ENCODE data around the gene GLP2R.

Gene GLP2R

DNA sequence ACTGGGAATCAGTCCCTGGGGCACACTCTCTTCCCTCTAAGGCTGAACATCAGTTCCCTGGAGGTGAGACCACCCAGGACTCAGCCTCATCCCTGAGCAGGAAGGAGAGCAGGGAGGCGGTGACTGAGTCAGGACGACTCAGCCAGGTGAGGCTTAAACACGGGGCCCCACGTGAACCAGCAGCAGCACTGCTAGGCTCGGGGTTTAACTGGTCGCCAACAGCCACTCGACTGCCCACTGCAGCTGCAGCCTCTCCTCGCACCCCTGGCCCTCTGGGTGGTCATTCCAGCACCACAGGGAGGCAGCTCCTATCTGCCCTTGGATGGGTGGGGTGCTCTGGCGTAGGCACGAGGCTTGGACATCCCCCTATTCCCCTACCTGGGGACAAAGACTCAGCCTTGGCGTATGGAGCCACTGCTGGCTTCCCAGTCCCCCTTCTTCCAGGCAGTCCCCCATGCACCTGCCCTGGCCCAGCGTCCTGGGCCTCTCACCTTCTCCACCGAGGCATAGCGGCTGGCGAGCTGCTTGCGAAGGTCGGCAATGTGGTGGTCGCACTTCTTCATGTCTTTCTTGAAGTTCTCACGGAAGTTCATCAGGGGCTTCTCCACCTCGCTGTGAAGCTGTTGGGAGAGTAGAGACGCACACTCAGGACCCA is 100.6 kb downstream of the GLP2R start:
- DNase-seq = no peak

DNA sequence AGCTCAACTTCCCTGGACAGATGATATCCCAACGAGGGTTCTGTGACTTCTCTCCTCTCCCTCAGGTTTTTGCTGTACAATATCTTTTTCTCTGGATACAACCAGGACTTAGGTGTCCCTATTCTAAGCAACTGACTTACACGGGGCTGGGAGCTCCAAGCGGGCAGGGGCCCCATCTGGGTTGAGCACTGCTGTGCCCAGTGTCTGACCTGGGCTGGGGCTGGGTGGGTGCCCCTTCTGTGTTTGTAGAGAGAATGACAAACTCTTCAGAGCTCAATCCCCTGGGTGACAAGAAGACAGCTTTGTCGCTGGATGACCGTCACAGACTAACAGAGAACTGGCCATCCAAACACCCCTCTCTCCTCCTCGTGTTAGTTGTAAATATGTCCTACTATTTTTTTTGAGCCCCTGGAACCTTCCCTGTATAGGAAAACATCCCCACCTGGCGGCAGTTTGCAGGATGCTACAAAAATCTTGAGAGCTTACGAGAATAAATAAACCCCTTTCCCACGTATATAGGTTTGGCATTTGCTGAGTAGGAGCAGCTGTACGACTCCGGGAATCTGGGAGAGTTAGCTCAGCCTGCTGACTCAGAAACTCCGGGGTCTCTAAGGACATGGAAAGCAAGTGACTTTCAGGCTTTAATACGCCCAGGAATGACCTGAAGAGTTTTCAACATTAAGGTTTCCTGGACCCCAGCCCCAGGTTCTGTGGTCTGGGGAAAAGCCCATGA is 103.0 kb downstream of the GLP2R start:
- no peak for DNase-seq

DNA sequence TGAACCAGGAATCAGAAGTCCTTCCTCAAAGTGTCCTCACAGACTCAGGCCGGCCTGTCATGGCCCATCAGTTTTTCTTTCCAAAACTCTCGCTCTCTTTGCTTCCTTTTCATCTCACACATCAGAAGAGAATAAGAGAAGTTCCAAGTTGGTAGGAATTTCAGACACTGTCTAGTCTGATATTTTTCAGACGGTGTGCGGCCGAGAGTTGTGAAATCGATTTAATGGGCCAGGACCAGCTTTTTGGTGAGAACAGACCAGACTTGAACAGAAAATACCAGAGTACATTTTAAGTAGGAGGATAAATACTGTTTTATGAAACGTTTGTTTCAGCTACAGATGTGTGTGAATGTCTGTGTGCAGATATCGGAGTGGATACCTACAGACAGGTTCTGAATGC is 104.1 kb downstream of the GLP2R start:
- no peak for DNase-seq

DNA sequence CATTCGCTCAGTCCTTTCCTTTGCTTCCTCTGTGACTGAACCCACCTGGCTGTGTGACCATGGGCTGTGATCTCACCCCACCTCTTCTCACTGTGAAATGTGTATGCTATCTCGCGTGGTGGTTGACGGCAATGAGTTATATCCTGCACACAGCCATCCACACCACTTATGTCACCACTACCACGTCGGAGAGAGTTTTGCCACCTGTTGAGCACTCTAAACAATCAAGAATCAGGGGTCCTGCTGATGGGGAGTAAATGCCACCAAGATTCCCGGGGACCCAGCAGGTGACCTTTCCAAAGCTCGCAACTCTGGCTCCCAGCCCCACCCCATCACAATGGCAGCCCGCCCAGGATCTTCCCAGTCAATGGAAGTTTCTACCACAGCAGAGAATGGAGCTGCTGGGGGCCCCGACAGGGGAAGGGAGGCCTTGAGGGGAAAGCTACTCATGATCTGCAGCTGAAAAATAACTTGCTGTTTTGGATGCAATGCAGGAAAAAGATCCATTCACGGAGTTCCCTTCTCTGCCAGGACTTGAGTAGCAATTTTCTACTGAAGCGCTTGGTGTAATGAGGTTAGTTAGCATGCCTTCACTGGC is 105.5 kb downstream of the GLP2R start:
- DNase-seq = no peak

DNA sequence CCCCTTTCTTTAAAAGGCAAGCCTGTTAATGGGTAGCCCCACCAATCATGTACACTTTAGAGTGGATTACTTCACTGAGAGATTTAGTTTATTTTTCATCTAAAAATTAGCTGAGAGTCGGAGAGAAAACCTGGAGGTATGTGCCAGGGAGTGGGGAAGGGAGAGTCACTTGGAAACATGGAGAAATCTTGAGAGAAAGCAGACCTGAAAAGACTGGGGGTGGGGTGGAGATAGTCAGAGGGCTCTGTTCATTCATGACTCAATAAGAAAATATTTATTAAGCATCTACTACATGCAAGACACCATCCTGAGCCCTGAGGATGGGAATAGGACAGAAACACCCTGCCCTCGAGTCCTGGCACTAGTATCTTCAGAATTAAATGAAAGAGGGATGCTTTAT is 106.8 kb downstream of the GLP2R start:
- no peak for DNase-seq

DNA sequence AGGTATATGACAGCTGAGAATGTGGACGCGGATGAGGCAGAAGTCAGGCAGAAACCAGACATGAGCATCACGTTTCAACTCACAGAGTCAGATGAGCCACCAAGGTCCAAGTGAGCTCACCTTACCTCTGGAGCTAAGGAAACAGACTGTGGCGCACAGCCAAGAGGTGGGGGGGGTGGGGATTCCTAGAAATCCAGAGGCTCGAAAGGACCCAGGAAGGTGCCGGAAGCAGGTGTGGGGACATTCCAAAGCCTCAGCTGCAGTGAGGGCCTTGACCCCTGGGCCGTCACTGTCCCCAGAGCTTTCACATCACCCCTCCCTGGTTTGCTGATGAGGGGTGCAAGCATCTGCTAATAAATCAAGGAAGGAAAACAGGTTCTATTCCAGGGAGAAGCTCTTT is 108.6 kb downstream of the GLP2R start:
- DNase-seq = no peak

DNA sequence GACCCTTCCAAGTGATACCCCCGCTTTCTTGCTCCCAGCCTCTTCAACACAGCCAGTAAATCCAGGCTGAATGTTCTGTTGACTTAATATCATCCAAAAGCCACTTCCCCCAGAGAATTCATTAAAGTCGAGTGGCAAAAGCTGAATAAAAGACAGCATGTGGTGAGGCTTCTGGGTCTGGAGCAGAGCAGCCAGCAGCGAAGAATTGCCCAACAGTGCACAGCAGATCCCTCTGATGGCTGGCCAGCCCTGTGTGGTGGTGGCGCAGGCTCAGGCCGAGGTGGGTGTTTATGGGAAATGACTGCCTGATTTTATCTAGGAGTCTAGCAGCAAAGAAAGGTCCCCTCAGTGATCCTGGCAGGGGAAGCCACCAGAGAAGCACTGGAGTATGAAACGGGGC is 109.7 kb downstream of the GLP2R start:
- DNase-seq = no peak

DNA sequence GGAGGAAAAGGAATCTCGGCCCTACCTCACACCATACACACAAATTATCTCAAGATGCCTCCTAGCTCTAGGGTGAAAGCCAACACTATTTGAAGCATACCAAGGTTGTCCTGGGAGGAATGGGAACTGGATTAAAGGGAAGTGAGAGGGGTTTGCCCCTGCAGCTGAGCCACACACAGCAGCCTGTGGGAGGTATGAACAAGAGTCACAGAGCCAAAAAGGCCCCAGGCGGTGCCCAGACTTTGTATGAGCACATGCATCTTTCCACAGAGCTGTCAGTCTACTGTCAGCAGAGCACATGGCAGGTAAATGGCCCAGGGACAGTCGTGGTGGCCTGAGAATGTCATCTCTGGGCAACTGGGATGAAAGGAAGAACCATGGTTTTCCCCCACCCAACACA is 110.4 kb downstream of the GLP2R start:
- no peak for DNase-seq

DNA sequence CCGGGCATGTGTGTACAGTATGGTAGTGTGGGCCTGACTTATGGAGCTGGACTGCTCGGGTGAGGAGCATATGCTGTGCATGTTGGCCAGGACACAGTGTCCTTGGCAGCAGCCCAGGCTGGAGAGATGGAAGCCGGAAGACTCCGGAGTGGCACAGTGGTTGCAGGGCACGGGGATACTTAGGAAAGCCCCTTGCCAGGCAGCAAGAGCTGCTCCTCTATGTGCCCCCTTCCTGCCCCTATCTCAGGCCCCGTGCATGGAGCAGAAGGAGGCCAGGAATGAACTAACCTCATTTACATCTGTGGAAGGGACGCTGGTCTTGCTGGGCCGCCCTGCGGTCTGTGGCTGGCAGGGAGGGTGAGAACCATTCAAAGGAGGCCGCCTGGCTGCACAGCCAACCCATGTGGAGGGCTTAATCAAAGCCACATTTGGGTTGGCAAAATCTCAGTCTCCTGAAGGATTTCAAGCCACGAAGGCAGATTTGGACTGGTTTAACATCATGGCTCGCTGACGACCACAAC is 111.6 kb downstream of the GLP2R start:
- DNase-seq = no peak

DNA sequence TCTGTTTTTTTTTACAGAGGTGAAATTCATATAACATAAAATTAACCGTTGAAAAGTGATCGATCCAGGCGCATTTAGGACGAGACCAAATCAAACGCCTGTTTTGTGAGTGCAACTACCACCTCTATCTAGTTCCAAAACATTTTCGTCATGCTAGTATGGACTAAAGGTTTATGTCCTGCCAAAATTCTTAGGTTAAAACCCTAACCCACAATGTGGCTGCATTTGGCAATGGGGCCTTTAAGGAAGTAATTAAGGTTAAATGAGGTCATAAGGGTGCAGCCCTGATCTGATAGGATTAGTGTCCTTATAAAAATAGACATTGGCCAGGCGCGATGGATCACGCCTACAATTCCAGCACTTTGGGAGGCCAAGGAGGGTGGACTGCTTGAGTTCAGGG is 112.2 kb downstream of the GLP2R start:
- DNase-seq = no peak

DNA sequence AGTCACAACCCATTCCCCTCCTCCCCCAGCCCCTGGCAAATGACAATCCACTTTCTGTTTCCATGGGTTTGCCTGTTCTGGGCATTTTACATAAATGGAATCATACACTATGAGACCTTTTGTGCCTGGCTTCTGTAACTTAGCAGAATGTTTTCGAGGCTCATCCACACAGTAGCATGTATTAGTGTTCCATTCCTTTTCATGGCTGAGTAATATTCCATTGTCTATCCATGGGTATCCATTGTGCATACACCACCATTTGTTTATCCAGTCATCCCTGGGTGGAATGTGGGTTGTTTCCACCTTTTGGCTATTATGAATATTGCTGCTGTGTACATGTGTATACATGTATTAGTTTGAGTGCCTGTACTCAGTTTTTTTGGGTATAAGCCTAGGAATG is 113.0 kb downstream of the GLP2R start:
- no peak for DNase-seq

DNA sequence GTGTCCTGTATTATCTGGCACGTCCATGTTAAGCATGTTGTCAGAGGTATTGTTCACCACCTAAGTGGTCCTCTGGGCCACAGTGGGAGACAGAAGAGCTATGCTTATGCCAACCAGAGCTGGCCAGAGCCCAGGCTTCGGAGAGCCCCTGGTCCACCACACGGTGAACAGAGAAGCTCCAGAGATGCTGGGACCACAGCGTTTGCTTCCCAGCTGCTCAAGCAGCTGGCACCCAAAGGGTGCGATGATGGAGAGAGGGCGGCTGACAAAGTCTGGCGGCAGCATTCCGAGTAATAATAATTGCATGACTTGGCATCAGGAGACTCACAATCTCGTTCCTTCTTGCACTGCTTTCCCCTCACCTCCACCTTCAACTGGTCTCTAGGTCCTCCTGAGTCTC is 115.1 kb downstream of the GLP2R start:
- DNase-seq = no peak

DNA sequence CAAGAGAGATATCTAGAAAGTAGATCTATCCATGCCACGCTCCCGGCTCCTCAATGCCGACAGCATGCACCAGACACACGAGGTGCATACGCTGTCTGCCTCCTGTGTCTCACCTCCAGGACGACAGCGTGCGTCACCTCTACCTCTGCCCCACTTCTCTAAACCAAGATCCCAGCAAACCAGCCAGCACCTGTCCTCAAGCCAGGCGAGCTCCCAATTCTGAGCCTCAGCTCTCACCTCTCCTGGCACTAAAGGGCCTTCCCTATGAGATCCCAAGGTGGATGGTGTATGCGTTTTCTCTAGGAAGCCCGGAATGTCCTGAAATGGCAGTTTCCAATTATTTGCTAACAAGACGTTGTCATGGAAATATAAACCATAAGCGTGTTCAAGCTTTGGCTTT is 115.6 kb downstream of the GLP2R start:
- no peak for DNase-seq
